Fibroblast of skin of left quadriceps (primary cell): ENCODE results near the gene AMBRA1.
"Not testable (repeated sequence)": the region's sequence is repeated elsewhere in the genome, so short reads cannot be mapped to it uniquely, and the experiment has no call there.

Experiments used
- DNase-seq, 2 experiments: peaks; one replicate each; pipeline ENCODE4 v3.0.0-alpha.2; 2013; ENCODE audit warnings: low read depth in 2 of 2

The AMBRA1 gene

GRCh38 chr11:46612326-46612725, 18.5 kb upstream of the AMBRA1 start:
- DNase-seq: no peak

- no peak for DNase-seq
Measured at GRCh38 chr11:46611526-46612304, 17.9 kb upstream of the AMBRA1 start.

- no peak for DNase-seq
Measured at GRCh38 chr11:46609386-46609785, 15.6 kb upstream of the AMBRA1 start.

GRCh38 chr11:46607516-46607915, 13.7 kb upstream of the AMBRA1 start:
- no peak for DNase-seq

GRCh38 chr11:46604796-46605195, 11.0 kb upstream of the AMBRA1 start:
- DNase-seq: no peak

- no peak for DNase-seq
Measured at GRCh38 chr11:46603704-46604308, 10.0 kb upstream of the AMBRA1 start.

- no peak for DNase-seq
Measured at GRCh38 chr11:46601129-46601528, 7.3 kb upstream of the AMBRA1 start.

- no peak for DNase-seq
Measured at GRCh38 chr11:46600194-46600960, 6.6 kb upstream of the AMBRA1 start.

GRCh38 chr11:46599340-46600193, 5.7 kb upstream of the AMBRA1 start:
- DNase-seq: no peak

GRCh38 chr11:46597609-46598219, 3.9 kb upstream of the AMBRA1 start:
- DNase-seq: no peak

- no peak for DNase-seq
Measured at GRCh38 chr11:46597155-46597554, 3.3 kb upstream of the AMBRA1 start.

GRCh38 chr11:46594785-46595184, 962 bp upstream of the AMBRA1 start:
- DNase-seq: no peak

GRCh38 chr11:46594374-46594700, 514 bp upstream of the AMBRA1 start:
- no peak for DNase-seq

- no peak for DNase-seq
Measured at GRCh38 chr11:46590740-46591605, 2.9 kb downstream of the AMBRA1 start.

- no peak for DNase-seq
Measured at GRCh38 chr11:46588915-46589314, 4.9 kb downstream of the AMBRA1 start.

- DNase-seq: no peak
Measured at GRCh38 chr11:46588131-46588530, 5.7 kb downstream of the AMBRA1 start.

GRCh38 chr11:46583513-46583912, 10.3 kb downstream of the AMBRA1 start:
- DNase-seq: not testable (repeated sequence)

GRCh38 chr11:46582588-46582987, 11.2 kb downstream of the AMBRA1 start:
- DNase-seq: no peak

GRCh38 chr11:46577058-46577457, 16.8 kb downstream of the AMBRA1 start:
- no peak for DNase-seq

GRCh38 chr11:46574656-46575055, 19.2 kb downstream of the AMBRA1 start:
- no peak for DNase-seq
